D721Med (cell line): Measurements from ENCODE around the gene PPP3CA.

Source experiments
- DNase-seq: peaks from one replicate; pipeline ENCODE4 v3.0.0; 2011; ENCODE audit warnings: low spot score; ENCODE audit not compliant: insufficient read length
- FAIRE-seq: peaks from 2 replicates; lab custom pipeline; 2011; peaks lifted over from hg19 to GRCh38; lab: Jason Lieb, UNC
- CTCF ChIP-seq: IDR thresholded peaks from 2 replicates; pipeline ENCODE4 v1.5.1; 2012; ENCODE audit warnings: mild to moderate bottlenecking, control low read depth; ENCODE audit not compliant: insufficient read depth; ENCODE audit errors: missing control alignments

Gene PPP3CA

GRCh38 chr4:101040776-101041175, 306.6 kb downstream of the PPP3CA start:
- FAIRE-seq (no peak), DNase-seq (no peak)
- no peak for TF ChIP-seq CTCF

GRCh38 chr4:101039367-101039766, 308.0 kb downstream of the PPP3CA start:
- FAIRE-seq, result no peak
- TF ChIP-seq CTCF, result no peak
- DNase-seq, result no peak

- no peak for FAIRE-seq
- no peak for TF ChIP-seq CTCF
- DNase-seq, result no peak
Measured at GRCh38 chr4:101037938-101038413, 309.4 kb downstream of the PPP3CA start.

- DNase-seq (no peak), FAIRE-seq (no peak)
- TF ChIP-seq CTCF, result no peak
Measured at GRCh38 chr4:101037249-101037648, 310.1 kb downstream of the PPP3CA start.

GRCh38 chr4:101035487-101035886, 311.8 kb downstream of the PPP3CA start:
- DNase-seq (no peak), FAIRE-seq (no peak)
- no peak for TF ChIP-seq CTCF

GRCh38 chr4:101033986-101034385, 313.3 kb downstream of the PPP3CA start:
- FAIRE-seq (peak; percentile 73), DNase-seq (no peak)
- TF ChIP-seq CTCF, result no peak

- FAIRE-seq, result peak; percentile 96
- DNase-seq, result no peak
- no peak for TF ChIP-seq CTCF
Measured at GRCh38 chr4:101032541-101032940, 314.8 kb downstream of the PPP3CA start.
